G401 (cell line): ENCODE measurements around the gene RGPD5. TPM values are rescaled to one million over a fixed set of nuclear protein-coding genes. Genes with fewer than 3 reads are reported as not detected.
"Not testable (repeated sequence)": the region's sequence is repeated elsewhere in the genome, so short reads cannot be mapped to it uniquely, and the experiment has no call there.

Experiments
- DNase-seq: peaks from one replicate; pipeline ENCODE4 v3.0.0-alpha.2; 2015; ENCODE audit warnings: low spot score
- in situ Hi-C: cut with HindIII; loops from 2 replicates; pipeline ENCODE4 v1.10.0; 2016; ENCODE audit warnings: low sequenced_read_pairs, mixed read lengths
- total RNA-seq: library from RNA; depleted of rRNA; stranded (reverse); fragments of >200 nt; shearing (Covaris generic); gene quantifications from 2 replicates; pipeline ENCODE4 v1.2.3, GENCODE V29; 2014; rRNA removed

Gene RGPD5
- total RNA-seq, 1 experiment from 2014 or later = 18.2 TPM

DNA sequence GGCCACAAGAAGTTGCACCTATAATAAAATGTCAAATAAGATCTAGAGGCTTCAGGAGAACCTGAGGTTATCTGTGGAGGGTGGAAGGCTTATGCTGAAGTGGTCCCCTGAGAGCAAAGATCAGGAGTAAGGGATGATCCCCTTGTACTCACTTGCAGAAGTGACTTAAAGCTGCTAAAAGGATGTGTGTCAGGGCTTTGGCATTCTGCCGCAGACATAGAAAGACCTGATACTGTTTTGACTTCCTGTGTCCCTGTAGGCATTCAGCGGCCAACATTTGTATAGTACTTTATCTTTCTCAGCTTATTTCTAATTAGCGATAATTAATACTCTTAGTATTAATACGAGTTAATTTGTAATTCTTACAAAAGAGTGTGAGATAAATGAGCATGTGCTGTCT, 94.3 kb downstream of the RGPD5 start:
- in situ Hi-C loops, DNase-seq: not testable (repeated sequence)

DNA sequence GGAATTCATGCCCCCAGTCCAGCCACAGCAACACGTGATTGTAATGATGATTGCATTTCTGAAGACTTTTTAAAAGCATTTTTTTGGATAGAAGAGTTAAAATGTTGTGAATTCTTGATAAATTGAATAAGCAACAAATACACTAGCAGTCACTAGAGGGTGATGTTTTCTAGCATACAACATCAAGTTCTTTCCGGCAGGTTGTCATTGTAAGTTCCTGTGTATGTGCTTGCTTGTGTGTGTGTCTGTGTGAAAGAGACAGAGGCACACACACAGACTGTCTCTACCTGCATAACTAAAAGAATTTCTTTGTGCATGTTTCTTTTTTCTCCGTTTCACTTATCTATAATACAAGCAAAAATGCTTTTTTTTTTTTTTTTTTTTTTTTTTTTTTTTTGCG, 95.8 kb downstream of the RGPD5 start:
- DNase-seq, in situ Hi-C loops: not testable (repeated sequence)

DNA sequence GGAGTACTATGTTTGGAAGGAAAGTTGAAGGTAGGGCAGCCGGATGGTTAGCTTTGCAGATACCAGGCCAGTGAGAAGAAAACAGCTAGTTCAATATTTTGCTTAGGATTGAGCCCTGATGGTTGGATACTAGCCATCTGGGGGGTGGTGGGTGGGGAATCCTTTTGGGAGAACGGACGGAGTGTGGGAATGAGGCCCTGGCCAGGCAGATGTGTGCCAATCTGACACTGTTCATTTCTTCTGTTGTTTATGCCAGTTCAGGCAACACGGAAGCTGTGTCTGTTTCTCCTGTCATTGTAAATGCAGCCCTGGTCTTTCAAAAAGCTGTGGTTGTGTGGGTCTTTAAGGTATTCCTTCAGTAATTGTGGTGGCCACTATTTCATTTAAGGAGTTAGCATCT, 96.9 kb downstream of the RGPD5 start:
- in situ Hi-C loops, DNase-seq: not testable (repeated sequence)

DNA sequence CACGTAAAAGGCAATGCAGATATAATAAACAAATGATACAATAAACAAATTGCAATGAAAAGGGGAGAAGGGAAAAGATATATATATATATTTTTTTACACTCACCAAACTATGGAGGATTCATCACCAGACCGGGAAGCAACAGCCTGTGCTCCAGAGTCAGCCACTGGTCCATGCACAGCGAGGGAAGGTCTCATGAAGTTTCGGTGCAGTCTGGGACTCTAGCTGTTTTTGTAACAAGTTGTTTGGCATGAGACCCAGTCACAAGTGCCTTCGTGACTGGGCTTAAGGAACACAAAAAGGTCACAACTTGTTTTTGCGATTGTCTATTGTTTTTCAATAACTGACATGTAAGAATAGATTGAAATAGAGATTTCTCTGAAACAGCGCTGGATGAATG, 99.6 kb downstream of the RGPD5 start:
- DNase-seq, in situ Hi-C loops: not testable (repeated sequence)

DNA sequence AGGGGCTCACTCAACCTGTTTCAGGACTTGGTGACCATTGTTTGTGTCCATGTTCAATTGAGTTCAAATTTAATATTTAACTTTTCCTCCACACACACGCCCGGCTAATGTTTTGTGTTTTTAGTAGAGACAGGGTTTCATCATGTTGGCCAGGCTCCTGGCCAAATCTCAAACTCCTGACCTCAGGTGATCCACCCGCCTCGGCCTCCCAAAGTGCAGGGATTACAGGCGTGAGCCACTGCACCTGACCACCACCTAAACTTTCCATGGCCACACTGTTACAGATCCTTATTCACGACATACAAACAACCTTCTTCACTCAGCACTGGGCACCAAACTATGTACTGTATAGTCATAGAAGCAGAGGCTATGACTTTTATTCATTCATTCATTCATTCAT, 100.0 kb downstream of the RGPD5 start:
- DNase-seq, in situ Hi-C loops: not testable (repeated sequence)

DNA sequence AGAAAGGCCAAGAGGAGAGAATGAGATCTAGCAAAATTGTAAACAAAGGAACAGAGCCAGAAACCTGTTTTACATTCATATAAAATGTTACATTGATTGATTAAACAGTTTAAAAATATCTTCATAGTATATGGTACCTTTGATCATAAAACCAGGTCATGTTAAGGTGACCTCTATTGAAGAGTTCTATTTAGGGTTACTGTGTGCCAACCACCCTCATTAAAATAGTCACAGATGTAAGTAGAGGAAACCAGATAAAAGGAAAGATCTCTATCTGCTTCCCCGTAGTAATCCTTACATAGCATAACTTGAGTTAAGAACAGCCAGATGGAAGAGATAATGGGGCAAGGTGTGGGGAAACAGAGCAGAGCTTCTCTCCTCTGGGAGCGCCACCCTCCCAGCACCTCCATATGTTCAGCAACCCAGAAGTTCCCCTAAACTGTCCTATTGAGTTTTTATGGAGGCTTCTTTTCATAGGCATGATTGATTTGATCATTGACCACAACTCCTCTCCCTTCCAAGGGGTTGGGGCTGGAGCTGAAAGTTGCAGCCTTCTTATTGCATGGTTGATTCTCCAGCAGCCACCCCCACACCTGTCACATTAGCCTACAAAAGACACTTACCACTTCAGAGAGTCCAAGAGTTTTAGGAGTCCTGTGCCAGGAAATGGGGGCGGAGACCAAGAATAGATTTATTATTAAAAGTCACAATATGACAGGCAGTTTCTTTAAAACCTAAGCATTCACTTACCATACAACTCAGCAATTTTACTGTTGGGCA, 101.2 kb downstream of the RGPD5 start:
- DNase-seq, in situ Hi-C loops: not testable (repeated sequence)

DNA sequence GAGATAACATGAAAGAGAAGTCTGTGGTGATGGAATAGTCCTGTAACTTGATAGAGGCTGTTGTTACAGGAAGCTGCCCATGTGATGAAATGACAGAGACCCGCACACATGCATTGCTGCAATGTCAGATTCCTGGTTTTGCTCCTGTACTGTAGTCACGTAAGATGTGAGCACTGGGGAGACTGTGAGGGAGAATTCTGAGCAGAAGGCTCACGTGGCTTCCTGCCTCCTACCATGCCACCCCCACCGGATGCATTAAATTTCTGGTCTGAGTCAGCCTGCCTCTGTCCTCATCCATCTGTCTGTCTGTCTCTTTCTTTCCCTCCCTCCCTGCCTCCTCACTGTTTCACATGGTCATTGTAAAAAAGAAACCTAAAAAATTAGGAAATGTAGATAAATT, 102.1 kb downstream of the RGPD5 start:
- in situ Hi-C loops, DNase-seq: not testable (repeated sequence)

DNA sequence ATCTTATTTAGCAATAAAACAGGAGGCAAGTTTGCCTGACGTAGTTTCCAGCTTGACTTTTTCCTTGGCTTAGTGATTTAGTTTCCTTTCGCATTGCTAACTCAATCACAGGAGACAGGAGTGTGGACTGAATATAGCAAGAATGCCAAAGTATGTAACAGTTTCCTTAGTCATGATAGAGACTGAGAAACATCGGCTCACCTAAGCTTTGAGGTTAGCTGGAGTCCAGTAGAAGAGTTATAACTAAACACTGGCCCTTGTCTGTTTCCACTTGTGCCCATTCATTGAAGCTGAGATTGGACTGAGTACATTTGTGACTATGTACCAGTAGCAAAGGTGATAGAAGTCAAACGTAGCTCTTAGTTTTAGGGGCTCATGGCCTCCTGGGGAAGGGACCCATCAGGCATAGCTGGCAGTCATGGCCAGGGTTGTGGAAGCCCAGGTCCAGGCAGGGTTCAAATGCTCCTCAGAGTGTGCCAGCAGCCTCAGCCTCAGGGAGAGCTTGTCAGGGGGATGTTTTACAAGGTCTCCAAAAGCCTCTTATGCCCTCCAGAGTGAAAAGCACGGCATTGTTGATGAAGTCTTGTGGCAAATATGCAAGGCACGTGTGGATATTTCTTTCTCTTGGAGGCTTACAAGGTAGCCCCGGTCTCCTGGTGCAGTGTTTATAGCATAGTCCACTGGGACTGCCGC, 103.8 kb downstream of the RGPD5 start:
- DNase-seq, in situ Hi-C loops: not testable (repeated sequence)

DNA sequence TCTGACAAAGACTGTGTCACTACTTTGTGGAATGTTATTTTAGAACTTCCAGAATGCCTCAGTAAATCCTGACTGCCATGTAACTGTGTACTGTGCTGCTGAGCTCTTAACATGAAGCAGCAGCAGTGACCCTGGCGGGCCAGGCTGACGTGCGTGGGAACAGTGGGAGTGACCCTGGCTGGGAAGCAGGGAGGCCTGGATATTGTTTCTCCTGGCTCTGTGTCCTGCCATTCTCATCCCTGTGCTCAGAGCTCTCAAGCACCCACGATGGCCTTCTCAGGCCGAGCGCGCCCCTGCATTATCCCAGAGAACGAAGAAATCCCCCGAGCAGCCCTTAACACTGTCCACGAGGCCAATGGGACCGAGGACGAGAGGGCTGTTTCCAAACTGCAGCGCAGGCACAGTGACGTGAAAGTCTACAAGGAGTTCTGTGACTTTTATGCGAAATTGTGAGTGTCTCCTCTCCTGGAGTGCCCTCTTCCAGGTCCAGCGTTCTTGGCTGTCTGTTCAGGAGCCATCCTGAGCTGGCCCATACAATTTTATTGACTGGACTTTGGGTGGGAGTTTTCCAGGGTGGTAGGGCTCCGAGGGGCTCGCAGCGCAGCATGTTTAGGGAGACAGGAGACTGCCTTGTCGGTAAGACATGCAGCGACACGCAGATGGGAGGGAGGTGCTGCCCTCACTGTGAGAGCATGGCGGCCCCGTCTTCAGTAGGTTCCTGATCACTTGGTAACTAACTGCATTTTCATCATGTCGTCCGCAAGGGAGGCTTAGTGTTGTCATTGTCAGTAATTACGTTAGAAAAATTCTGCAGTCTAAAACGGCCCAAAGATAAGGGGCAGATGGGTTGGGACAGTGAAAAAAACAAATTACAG, 104.6 kb downstream of the RGPD5 start, which contains the start of gene LIMS3:
Gene LIMS3, plus strand, starts transcription at position 227 of the 875 bp plus-strand sequence. Its CDS starts 41 bp downstream, at position 268.
- in situ Hi-C loops, DNase-seq: not testable (repeated sequence)

DNA sequence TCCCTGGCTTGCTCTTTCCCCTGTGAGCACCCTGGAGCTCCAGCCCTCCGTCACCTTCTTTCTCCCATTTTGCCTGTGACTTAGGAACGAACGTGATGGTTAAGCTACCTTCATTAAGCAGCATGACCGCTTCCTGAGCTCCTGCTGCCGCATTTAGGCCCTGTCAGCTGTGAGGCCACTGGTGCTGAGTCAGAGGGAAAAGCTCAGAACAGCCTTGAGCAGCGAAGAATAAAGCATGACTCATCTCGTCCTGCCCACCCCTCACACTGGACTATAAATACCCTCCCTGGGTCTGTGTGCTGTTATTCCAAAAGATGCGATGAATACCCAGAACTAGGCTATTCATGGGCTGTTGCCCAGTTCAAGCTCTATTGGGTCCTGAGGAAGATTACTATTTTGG, 111.7 kb downstream of the RGPD5 start:
- in situ Hi-C loops, DNase-seq: not testable (repeated sequence)

Other genes starting within 250 kb of the RGPD5 start
- 6.4 and 12.3 TPM in 2 replicates for gene SEPTIN10, start 180.3 kb upstream of the RGPD5 start, total RNA-seq
- gene SOWAHC, start 179.9 kb upstream of the RGPD5 start, total RNA-seq = 0.06 and 0.34 TPM in 2 replicates
- not detected in 2 replicates for gene LIMS3, start 104.4 kb downstream of the RGPD5 start, total RNA-seq